HEK293T (cell line): ENCODE results near the gene IL1F10.

Source experiments
- CTCF ChIA-PET: fragments of 350-600 bp; formaldehyde crosslinking; extraction: SDS; loops from one replicate; lab custom pipeline; 2021; ENCODE audit warnings: antibody characterized with exemption, inconsistent platforms; lab: Yijun Ruan, JAX
- POLR2A ChIA-PET: fragments of 350-600 bp; formaldehyde crosslinking; extraction: SDS; loops from one replicate; lab custom pipeline; 2020; ENCODE audit warnings: antibody characterized with exemption, inconsistent platforms; lab: Yijun Ruan, JAX
- DNase-seq: peaks from one replicate; pipeline ENCODE4 v3.0.0; 2012; ENCODE audit warnings: mixed read lengths; ENCODE audit errors: extremely low spot score
- ARNT ChIP-seq: fragments of 450-650 bp; IDR thresholded peaks from 2 replicates; pipeline ENCODE4 v1.6.1; 2017; ENCODE audit warnings: mild to moderate bottlenecking
- BHLHE40 ChIP-seq: fragments of 450-650 bp; IDR thresholded peaks from 2 replicates; pipeline ENCODE4 v1.6.1; 2016; ENCODE audit warnings: mild to moderate bottlenecking, moderate library complexity, borderline replicate concordance
- CTBP1 ChIP-seq: fragments of 450-650 bp; IDR thresholded peaks from 2 replicates; pipeline ENCODE4 v1.6.1; 2016; ENCODE audit warnings: borderline replicate concordance
- ELF4 ChIP-seq: fragments of 450-650 bp; IDR thresholded peaks from 2 replicates; pipeline ENCODE4 v1.6.1; 2017; ENCODE audit warnings: antibody characterized with exemption
- FOXA1 ChIP-seq: fragments of 450-650 bp; IDR thresholded peaks from 2 replicates; pipeline ENCODE4 v1.6.1; 2016; ENCODE audit warnings: mild to moderate bottlenecking
- FOXK2 ChIP-seq: fragments of 450-650 bp; IDR thresholded peaks from 2 replicates; pipeline ENCODE4 v1.6.1; 2016; ENCODE audit warnings: mild to moderate bottlenecking
- FOXM1 ChIP-seq: fragments of 450-650 bp; IDR thresholded peaks from 2 replicates; pipeline ENCODE4 v1.6.1; 2017; ENCODE audit warnings: mild to moderate bottlenecking, borderline replicate concordance
- HDGF ChIP-seq: fragments of 450-650 bp; IDR thresholded peaks from 2 replicates; pipeline ENCODE4 v1.6.1; 2017; ENCODE audit warnings: antibody characterized with exemption, borderline replicate concordance
- L3MBTL2 ChIP-seq: fragments of 450-650 bp; conservative IDR thresholded peaks from 2 replicates; pipeline ENCODE4 v1.6.1; 2016; ENCODE audit warnings: mild to moderate bottlenecking
- LEF1 ChIP-seq: fragments of 450-650 bp; IDR thresholded peaks from 2 replicates; pipeline ENCODE4 v1.6.1; 2017; ENCODE audit warnings: mild to moderate bottlenecking, borderline replicate concordance
- NFRKB ChIP-seq: fragments of 450-650 bp; IDR thresholded peaks from 2 replicates; pipeline ENCODE4 v1.6.1; 2016; ENCODE audit warnings: mild to moderate bottlenecking, moderate library complexity
- SP1 ChIP-seq: fragments of 450-650 bp; IDR thresholded peaks from 2 replicates; pipeline ENCODE4 v1.6.1; 2017
- SUZ12 ChIP-seq: fragments of 450-650 bp; IDR thresholded peaks from 2 replicates; pipeline ENCODE4 v1.6.1; 2016; ENCODE audit warnings: mild to moderate bottlenecking
- TARDBP ChIP-seq: fragments of 450-650 bp; IDR thresholded peaks from 2 replicates; pipeline ENCODE4 v1.6.1; 2016
- ZNF384 ChIP-seq: fragments of 450-650 bp; IDR thresholded peaks from 2 replicates; pipeline ENCODE4 v1.6.1; 2016
- TF ChIP-seq, protein P1 (sequence below): fragments of 450-650 bp; IDR thresholded peaks from 2 replicates; pipeline ENCODE4 v1.6.1; 2016

The IL1F10 gene

DNA sequence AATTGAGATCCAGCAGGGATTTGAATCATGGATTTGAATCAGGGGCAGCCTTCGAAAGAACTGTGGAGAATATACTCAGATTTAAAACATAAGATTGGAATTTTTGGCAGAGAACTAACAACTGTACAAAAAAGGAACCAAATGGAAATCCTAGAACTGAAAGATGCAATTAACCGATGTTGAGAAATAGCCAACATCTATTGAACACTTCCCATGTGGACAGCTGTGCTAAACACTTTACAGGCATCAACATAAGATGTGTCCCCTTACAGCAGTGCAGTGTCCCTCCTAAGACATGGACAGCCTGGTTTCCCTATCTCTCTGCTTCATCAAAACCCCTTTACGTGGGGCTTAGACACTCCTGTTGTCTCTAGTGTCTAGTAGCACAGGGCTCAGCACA is 56.0 kb downstream of the IL1F10 start:
- POLR2A ChIA-PET = no interaction called here
- DNase-seq = no peak
- no peak for TF ChIP-seq FOXM1
- no peak for TF ChIP-seq ELF4
- no peak for TF ChIP-seq SP1
- no peak for TF ChIP-seq TARDBP
- TF ChIP-seq BHLHE40 = no peak
- TF ChIP-seq LEF1 = no peak
- no peak for TF ChIP-seq FOXK2
- no peak for TF ChIP-seq FOXA1
- TF ChIP-seq, protein P1, sequence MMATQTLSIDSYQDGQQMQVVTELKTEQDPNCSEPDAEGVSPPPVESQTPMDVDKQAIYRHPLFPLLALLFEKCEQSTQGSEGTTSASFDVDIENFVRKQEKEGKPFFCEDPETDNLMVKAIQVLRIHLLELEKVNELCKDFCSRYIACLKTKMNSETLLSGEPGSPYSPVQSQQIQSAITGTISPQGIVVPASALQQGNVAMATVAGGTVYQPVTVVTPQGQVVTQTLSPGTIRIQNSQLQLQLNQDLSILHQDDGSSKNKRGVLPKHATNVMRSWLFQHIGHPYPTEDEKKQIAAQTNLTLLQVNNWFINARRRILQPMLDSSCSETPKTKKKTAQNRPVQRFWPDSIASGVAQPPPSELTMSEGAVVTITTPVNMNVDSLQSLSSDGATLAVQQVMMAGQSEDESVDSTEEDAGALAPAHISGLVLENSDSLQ = no peak
- TF ChIP-seq NFRKB = no peak
- TF ChIP-seq ARNT = no peak
- TF ChIP-seq ZNF384 = no peak
- TF ChIP-seq L3MBTL2 = no peak
- TF ChIP-seq CTBP1 = no peak
- TF ChIP-seq HDGF = no peak
- no peak for TF ChIP-seq SUZ12
- CTCF ChIA-PET = no interaction called here

DNA sequence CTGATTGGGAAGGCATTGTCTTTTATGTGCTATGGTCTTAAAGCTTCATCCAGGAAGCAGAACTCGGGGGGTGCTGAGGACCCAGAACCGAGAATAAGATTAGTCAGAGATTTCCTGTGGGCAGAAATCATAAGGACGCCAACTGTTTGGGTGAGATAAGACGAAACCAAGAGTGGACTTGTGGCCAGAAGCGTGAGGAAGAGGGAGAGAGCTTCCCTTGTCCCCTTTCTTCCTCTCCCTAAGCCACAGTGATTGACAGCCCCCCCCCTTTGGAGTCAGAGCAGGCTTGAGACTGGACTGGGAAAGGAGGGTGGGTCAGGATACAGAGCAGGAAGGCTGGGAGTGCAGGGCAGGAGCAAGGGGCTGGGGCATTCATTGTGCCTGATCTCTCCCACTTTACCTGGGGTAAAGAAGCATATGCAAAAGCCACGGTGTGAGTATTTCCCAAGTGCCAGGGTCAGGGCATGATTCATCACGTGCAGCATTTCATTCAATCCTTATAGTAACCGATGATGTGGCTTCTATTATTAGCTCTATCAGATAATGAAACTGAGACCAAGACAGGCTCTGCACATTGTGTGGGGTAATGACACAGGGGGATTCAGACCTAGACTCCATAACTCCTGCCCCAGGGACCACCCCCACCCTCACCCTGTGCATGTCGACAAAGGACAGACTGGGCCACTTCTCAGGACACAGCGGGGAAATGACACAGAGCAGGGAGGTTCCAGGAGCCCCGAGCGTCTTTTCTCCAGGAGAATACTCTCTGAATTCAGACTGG is 56.6 kb downstream of the IL1F10 start:
- POLR2A ChIA-PET = no interaction called here
- CTCF ChIA-PET = no interaction called here
- TF ChIP-seq HDGF (no peak), SUZ12 (no peak), FOXA1 (no peak), TARDBP (no peak), L3MBTL2 (no peak), FOXM1 (no peak), FOXK2 (no peak), BHLHE40 (no peak), ARNT (no peak), CTBP1 (no peak), SP1 (no peak), NFRKB (no peak), ELF4 (no peak)
- TF ChIP-seq, protein P1 = no peak
- no peak for DNase-seq
